Uterus (tissue), 4 donors: ENCODE data around the gene GIT2. TPM values are rescaled to one million over a fixed set of nuclear protein-coding genes. Genes with fewer than 3 reads are reported as not detected.

ENCODE experiments used
- DNase-seq, 2 donors: peaks; one replicate each; pipeline ENCODE4 v3.0.0-alpha.2; 2019 to 2020
- H3K27ac ChIP-seq, 2 donors: fragments of 200-600 bp; sonication (generic); 1 replicate in 1 of 2; 2 replicates in 1 of 2; pipeline ENCODE4 v1.5.1; 2016 to 2018
- H3K27me3 ChIP-seq, 2 donors: fragments of 200-600 bp; sonication (generic); one replicate each; pipeline ENCODE4 v1.5.1; 2018 to 2019; ENCODE audit warnings: control low read depth in 1 of 2
- H3K36me3 ChIP-seq, 2 donors: fragments of 200-600 bp; sonication (generic); one replicate each; pipeline ENCODE4 v1.5.1; 2019; ENCODE audit warnings: control low read depth in 1 of 2
- H3K4me1 ChIP-seq, 2 donors: fragments of 200-600 bp; sonication (generic); one replicate each; pipeline ENCODE4 v1.5.1; 2018 to 2019; ENCODE audit warnings: control low read depth in 1 of 2
- H3K4me3 ChIP-seq, 2 donors: fragments of 200-600 bp; sonication (generic); 1 replicate in 1 of 2; 2 replicates in 1 of 2; pipeline ENCODE4 v1.5.1; 2018 to 2019; ENCODE audit warnings: mild to moderate bottlenecking in 1 of 2
- H3K9me3 ChIP-seq, 2 donors: fragments of 200-600 bp; sonication (generic); one replicate each; pipeline ENCODE4 v1.5.1; 2019; ENCODE audit warnings: control low read depth in 1 of 2
- POLR2A ChIP-seq, 2 donors: fragments of 450-650 bp; IDR thresholded peaks; one replicate each; pipeline ENCODE4 v1.6.1; 2016; ENCODE audit warnings: antibody characterized with exemption in 2 of 2, mild to moderate bottlenecking in 1 of 2, moderate library complexity in 1 of 2
- intact Hi-C: fragments of 100-400 bp; cut with DNase I; formaldehyde crosslinking; loops from one replicate; pipeline ENCODE4 v1.15.1; 2023; ENCODE audit warnings: low total_unique reads
- total RNA-seq, 4 donors: library from RNA; depleted of rRNA in 3 of 4; stranded (reverse); fragments of >200 nt in 3 of 4; gene quantifications; one replicate each; pipeline versions ENCODE4 v1.1.0 to v1.2.4, GENCODE V29; 2014 to 2023
- TF ChIP-seq, protein P1 (sequence below), 4 experiments: fragments of 200-600 bp in 2 of 4; fragments of 450-650 bp in 2 of 4; sonication (generic) in 2 of 4; IDR thresholded peaks; one replicate each; pipeline ENCODE4 v1.5.1; 2016 to 2019; ENCODE audit warnings: antibody characterized with exemption in 4 of 4, mild to moderate bottlenecking in 2 of 4, moderate library complexity in 1 of 4
- donor health status: DM: yes; HTN: yes; CAD: no.

GIT2 gene
- total RNA-seq, 4 donors from 2014 or later = 30.3 to 55.7 (median 47.0) TPM

DNA sequence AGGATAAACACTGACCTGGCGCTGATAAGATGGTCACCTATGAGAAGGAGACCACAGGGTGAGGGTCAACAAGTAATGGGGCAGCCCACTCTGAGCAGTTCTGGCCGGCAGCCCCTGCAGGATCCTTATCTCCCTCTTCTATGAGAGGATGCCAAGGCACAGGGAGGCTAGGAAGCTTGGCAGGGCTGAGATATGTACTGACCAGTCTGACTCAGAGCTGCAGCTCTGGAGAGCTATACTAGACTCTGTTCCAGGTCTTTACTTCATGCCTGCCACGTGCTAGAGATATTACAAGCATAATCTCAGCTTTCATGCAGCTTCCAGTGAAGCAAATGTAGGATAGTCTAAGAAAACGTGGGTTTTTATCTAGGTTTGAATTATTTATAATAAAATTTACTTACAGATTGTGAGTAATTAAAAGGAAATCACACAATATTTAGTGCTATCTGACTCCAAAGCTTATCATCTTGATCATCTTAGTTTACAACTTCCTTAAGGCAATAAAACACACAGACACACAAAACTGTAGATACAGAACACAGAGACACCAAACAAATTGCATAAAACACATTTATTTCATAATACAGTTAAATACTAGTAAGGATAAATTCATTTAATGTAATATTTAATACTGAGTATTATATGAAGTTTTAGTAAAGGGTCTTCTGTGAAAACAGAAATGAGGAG lies 32.3 kb downstream of the GIT2 start:
- Histone ChIP-seq H3K36me3 (no peaks in the 10 kb centered on the region), H3K9me3 (no peaks in the 10 kb centered on the region), H3K4me1 (no peaks in the 10 kb centered on the region), H3K27me3 (no peaks in the 10 kb centered on the region), H3K27ac (peak overlapping the region; percentile 31 to 64), H3K4me3 (no peak overlapping the region)
- DNase-seq = peak; percentile 35 to 53
- intact Hi-C loops = no loop called here
- no peak for TF ChIP-seq POLR2A (IDR thresholded peaks at IDR 0.05)
- TF ChIP-seq, protein P1, sequence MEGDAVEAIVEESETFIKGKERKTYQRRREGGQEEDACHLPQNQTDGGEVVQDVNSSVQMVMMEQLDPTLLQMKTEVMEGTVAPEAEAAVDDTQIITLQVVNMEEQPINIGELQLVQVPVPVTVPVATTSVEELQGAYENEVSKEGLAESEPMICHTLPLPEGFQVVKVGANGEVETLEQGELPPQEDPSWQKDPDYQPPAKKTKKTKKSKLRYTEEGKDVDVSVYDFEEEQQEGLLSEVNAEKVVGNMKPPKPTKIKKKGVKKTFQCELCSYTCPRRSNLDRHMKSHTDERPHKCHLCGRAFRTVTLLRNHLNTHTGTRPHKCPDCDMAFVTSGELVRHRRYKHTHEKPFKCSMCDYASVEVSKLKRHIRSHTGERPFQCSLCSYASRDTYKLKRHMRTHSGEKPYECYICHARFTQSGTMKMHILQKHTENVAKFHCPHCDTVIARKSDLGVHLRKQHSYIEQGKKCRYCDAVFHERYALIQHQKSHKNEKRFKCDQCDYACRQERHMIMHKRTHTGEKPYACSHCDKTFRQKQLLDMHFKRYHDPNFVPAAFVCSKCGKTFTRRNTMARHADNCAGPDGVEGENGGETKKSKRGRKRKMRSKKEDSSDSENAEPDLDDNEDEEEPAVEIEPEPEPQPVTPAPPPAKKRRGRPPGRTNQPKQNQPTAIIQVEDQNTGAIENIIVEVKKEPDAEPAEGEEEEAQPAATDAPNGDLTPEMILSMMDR (IDR thresholded peaks at IDR 0.05) = no peak

DNA sequence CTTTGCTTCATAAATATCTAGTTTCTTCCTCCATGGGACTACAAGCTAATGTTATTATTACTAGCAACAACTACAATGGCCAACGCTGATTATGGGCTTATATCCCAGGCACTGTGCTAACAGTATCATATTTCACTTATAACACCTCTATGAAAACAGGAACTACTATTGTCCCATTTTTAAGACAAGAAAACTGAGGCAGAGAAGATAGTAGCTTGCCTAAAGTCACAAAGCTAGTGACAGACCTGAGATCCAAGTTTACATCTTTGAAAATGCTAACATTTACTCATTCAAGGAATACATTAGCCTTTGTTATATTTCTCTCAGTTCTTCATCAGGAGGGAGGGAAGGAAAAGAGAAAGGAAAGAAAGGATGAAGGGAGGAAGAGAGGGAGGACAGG lies 32.8 kb downstream of the GIT2 start:
- TF ChIP-seq, protein P1 (IDR thresholded peaks at IDR 0.05) = no peak
- no peak for TF ChIP-seq POLR2A (IDR thresholded peaks at IDR 0.05)
- no peaks in the 10 kb centered on the region for H3K4me1 ChIP-seq
- H3K4me3 ChIP-seq = no peak overlapping the region
- peak overlapping the region; percentile 31 to 64 for H3K27ac ChIP-seq
- intact Hi-C loops = no loop called here
- no peaks in the 10 kb centered on the region for H3K36me3 ChIP-seq
- no peak for DNase-seq
- H3K27me3 ChIP-seq = no peaks in the 10 kb centered on the region
- no peaks in the 10 kb centered on the region for H3K9me3 ChIP-seq

DNA sequence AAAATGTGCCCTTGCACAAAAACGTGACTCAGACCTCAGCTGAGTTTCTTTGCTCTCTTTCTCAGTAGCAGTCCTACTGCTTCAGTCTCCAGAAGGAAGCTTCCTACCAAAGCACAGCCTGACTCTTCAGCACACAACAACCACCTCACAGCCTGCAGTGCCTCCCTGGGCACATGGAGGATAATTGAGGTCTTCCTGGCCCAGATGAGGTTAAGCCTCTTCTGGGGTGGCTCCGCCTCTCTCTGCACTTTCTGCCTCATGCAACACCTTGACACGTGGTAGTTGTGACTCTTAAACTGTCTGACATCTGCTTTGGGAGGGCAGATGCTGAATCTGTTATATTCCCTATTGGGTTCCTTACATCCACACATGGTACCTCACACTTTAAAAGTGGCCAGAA lies 33.8 kb downstream of the GIT2 start:
- H3K4me1 ChIP-seq = no peaks in the 10 kb centered on the region
- intact Hi-C loops = no loop called here
- no peaks in the 10 kb centered on the region for H3K27me3 ChIP-seq
- DNase-seq = no peak
- H3K4me3 ChIP-seq = no peak overlapping the region
- H3K9me3 ChIP-seq = no peaks in the 10 kb centered on the region
- no peak overlapping the region for H3K27ac ChIP-seq
- no peak for TF ChIP-seq POLR2A (IDR thresholded peaks at IDR 0.05)
- TF ChIP-seq, protein P1 (IDR thresholded peaks at IDR 0.05) = no peak
- no peaks in the 10 kb centered on the region for H3K36me3 ChIP-seq

DNA sequence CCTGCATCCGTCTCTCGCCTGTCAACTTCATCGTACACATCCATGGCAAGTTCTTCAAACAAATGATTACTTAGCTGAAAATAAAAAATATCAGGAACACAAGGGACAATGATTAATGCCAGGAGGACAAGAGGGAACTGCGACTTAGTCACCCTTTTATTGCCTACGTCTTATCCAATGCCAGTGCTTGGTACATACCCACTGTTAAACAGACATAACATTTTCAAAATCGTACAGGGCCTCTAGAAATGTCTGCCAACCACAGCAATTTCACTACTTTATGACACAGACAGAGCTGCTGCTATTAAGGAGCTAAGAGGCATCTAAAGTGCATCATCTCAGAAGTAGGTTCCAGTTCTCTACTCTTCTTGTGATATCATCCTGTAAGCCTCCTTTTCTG lies 34.6 kb downstream of the GIT2 start:
- DNase-seq = no peak
- Histone ChIP-seq H3K36me3 (no peaks in the 10 kb centered on the region), H3K4me1 (no peaks in the 10 kb centered on the region), H3K9me3 (no peaks in the 10 kb centered on the region), H3K4me3 (no peak overlapping the region), H3K27me3 (no peaks in the 10 kb centered on the region), H3K27ac (no peak overlapping the region)
- TF ChIP-seq, protein P1 (IDR thresholded peaks at IDR 0.05) = no peak
- TF ChIP-seq POLR2A (IDR thresholded peaks at IDR 0.05) = no peak
- intact Hi-C loops = no loop called here

DNA sequence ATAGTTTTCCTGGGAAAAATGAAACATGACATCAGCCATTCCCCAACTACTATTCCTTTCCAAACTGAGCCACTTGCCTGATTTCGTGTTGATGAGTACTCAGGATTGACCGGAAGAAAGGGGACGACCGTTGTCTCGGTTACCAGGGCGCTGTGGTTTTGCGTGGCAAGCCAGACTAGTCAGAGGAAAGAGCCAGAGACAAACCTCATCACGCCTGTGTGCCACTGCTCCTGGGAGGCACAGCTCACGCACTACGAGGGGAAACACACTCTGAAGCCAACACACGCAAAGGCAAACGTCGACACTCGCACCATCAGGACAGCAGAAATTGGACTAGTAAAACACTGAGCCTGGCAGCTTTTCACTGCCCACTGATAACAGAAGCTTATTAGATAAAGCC lies 35.0 kb downstream of the GIT2 start:
- Histone ChIP-seq H3K27ac (no peak overlapping the region), H3K27me3 (no peaks in the 10 kb centered on the region), H3K4me1 (no peaks in the 10 kb centered on the region), H3K36me3 (no peaks in the 10 kb centered on the region), H3K4me3 (no peak overlapping the region), H3K9me3 (no peaks in the 10 kb centered on the region)
- intact Hi-C loops = no loop called here
- TF ChIP-seq POLR2A (IDR thresholded peaks at IDR 0.05) = no peak
- TF ChIP-seq, protein P1 (IDR thresholded peaks at IDR 0.05) = no peak
- no peak for DNase-seq
